Activated naive CD4-positive, alpha-beta T cell treated with anti-CD3 and anti-CD28 coated beads for 36 hours (primary cell): ENCODE results near the gene SMS. TPM values are rescaled to one million over a fixed set of nuclear protein-coding genes. Genes with fewer than 3 reads are reported as not detected.

Source experiments
- CTCF ChIA-PET: fragments of 350-600 bp; sonication (Branson Sonifier 250); formaldehyde crosslinking; loops from one replicate; lab custom pipeline; 2021; ENCODE audit warnings: antibody characterized with exemption; lab: Charles Lee
- DNase-seq: peaks from one replicate; pipeline ENCODE4 v3.0.0-alpha.2; 2020
- H3K27ac Mint-ChIP-seq: one replicate; pipeline ENCODE4 v1.8.0; 2021; ENCODE audit warnings: mild to moderate bottlenecking, mixed read lengths
- H3K27me3 Mint-ChIP-seq: one replicate; pipeline ENCODE4 v1.8.0; 2021; ENCODE audit warnings: low read depth, mixed read lengths
- H3K36me3 Mint-ChIP-seq: one replicate; pipeline ENCODE4 v1.8.0; 2021; ENCODE audit warnings: low read depth, mixed read lengths
- H3K4me1 Mint-ChIP-seq: one replicate; pipeline ENCODE4 v1.8.0; 2021; ENCODE audit warnings: low read depth, mixed read lengths
- H3K4me3 Mint-ChIP-seq: one replicate; pipeline ENCODE4 v1.8.0; 2021; ENCODE audit warnings: mild to moderate bottlenecking, moderate library complexity, mixed read lengths
- H3K9me3 Mint-ChIP-seq: one replicate; pipeline ENCODE4 v1.8.0; 2021; ENCODE audit warnings: mixed read lengths
- intact Hi-C: fragments of 100-400 bp; cut with micrococcal nuclease; formaldehyde crosslinking; loops from one replicate; pipeline ENCODE4 v1.15.1; 2023
- total RNA-seq, 2 experiments: library from RNA; stranded (reverse); gene quantifications; one replicate each; pipeline ENCODE4 v1.2.3, GENCODE V29; 2021

The SMS gene
- total RNA-seq, 2 experiments from 2014 or later, result 148 to 156 TPM

GRCh38 chrX:22032084-22032483 is 91.6 kb downstream of the SMS start, which contains the start of gene PHEX:
Gene PHEX, plus strand, starts transcription at chrX:22032325. Its CDS starts 681 bp downstream, at chrX:22033006.
- Mint-ChIP-seq H3K27ac (no peak within 1 kb of the TSS), H3K4me3 (no peak within 1 kb of the TSS), H3K9me3 (peaks cover 2% of the 10 kb centered on the region), H3K36me3 (no peaks in the 10 kb centered on the region), H3K27me3 (no peaks in the 10 kb centered on the region), H3K4me1 (peaks cover 17% of the 10 kb centered on the region)
- intact Hi-C loops, result no loop called here
- CTCF ChIA-PET, result no interaction called here
- DNase-seq, result no peak

GRCh38 chrX:22032506-22032905 is 92.0 kb downstream of the SMS start:
- no peak for DNase-seq
- CTCF ChIA-PET, result no interaction called here
- Mint-ChIP-seq H3K27ac (no peak overlapping the region), H3K27me3 (no peaks in the 10 kb centered on the region), H3K36me3 (no peaks in the 10 kb centered on the region), H3K4me1 (peaks cover 17% of the 10 kb centered on the region), H3K9me3 (peaks cover 1% of the 10 kb centered on the region), H3K4me3 (no peak overlapping the region)
- intact Hi-C loops, result no loop called here

- peaks cover 10% of the 10 kb centered on the region for H3K4me1 Mint-ChIP-seq
- no peaks in the 10 kb centered on the region for H3K9me3 Mint-ChIP-seq
- H3K4me3 Mint-ChIP-seq, result no peak overlapping the region
- no peak for DNase-seq
- no peak overlapping the region for H3K27ac Mint-ChIP-seq
- H3K36me3 Mint-ChIP-seq, result no peaks in the 10 kb centered on the region
- CTCF ChIA-PET, result no interaction called here
- H3K27me3 Mint-ChIP-seq, result no peaks in the 10 kb centered on the region
- intact Hi-C loops, result no loop called here
Measured at GRCh38 chrX:22033818-22034217, 93.3 kb downstream of the SMS start.

- no peak overlapping the region for H3K4me3 Mint-ChIP-seq
- no peaks in the 10 kb centered on the region for H3K36me3 Mint-ChIP-seq
- no peak for DNase-seq
- no peaks in the 10 kb centered on the region for H3K27me3 Mint-ChIP-seq
- no peaks in the 10 kb centered on the region for H3K9me3 Mint-ChIP-seq
- no peak overlapping the region for H3K27ac Mint-ChIP-seq
- H3K4me1 Mint-ChIP-seq, result peaks cover 12% of the 10 kb centered on the region
- intact Hi-C loops, result no loop called here
- CTCF ChIA-PET, result interaction anchor here (1.2 kb wide), 1 partner anchor 50 kb away, joined by 4 read pairs; no protein-coding TSS in a partner anchor
Measured at GRCh38 chrX:22035236-22035635, 94.7 kb downstream of the SMS start.

- no peak overlapping the region for H3K27ac Mint-ChIP-seq
- CTCF ChIA-PET, result interaction anchor here (0.6 to 0.8 kb wide), 3 partner anchors 10 to 1819 kb away, joined by 3 to 7 read pairs (median 4); no protein-coding TSS in a partner anchor
- peaks cover 13% of the 10 kb centered on the region for H3K4me1 Mint-ChIP-seq
- DNase-seq, result no peak
- intact Hi-C loops, result no loop called here
- no peaks in the 10 kb centered on the region for H3K36me3 Mint-ChIP-seq
- H3K4me3 Mint-ChIP-seq, result no peak overlapping the region
- no peaks in the 10 kb centered on the region for H3K9me3 Mint-ChIP-seq
- H3K27me3 Mint-ChIP-seq, result no peaks in the 10 kb centered on the region
Measured at GRCh38 chrX:22037225-22037624, 96.7 kb downstream of the SMS start.

GRCh38 chrX:22037911-22038537 is 97.5 kb downstream of the SMS start:
- no peaks in the 10 kb centered on the region for H3K36me3 Mint-ChIP-seq
- DNase-seq, result no peak
- no peaks in the 10 kb centered on the region for H3K9me3 Mint-ChIP-seq
- H3K4me3 Mint-ChIP-seq, result no peak overlapping the region
- no peak overlapping the region for H3K27ac Mint-ChIP-seq
- CTCF ChIA-PET, result interaction anchor here (0.7 kb wide), 1 partner anchor 1820 kb away, joined by 3 read pairs; no protein-coding TSS in a partner anchor
- H3K4me1 Mint-ChIP-seq, result peaks cover 10% of the 10 kb centered on the region
- no peaks in the 10 kb centered on the region for H3K27me3 Mint-ChIP-seq
- intact Hi-C loops, result no loop called here

GRCh38 chrX:22039541-22039940 is 99.0 kb downstream of the SMS start:
- H3K9me3 Mint-ChIP-seq, result no peaks in the 10 kb centered on the region
- no peak for DNase-seq
- no peaks in the 10 kb centered on the region for H3K27me3 Mint-ChIP-seq
- CTCF ChIA-PET, result interaction anchor here (0.6 kb wide), 1 partner anchor 86 kb away, joined by 3 read pairs; no protein-coding TSS in a partner anchor
- H3K27ac Mint-ChIP-seq, result no peak overlapping the region
- intact Hi-C loops, result no loop called here
- H3K36me3 Mint-ChIP-seq, result no peaks in the 10 kb centered on the region
- H3K4me3 Mint-ChIP-seq, result no peak overlapping the region
- H3K4me1 Mint-ChIP-seq, result peaks cover 10% of the 10 kb centered on the region

GRCh38 chrX:22040184-22040583 is 99.7 kb downstream of the SMS start:
- intact Hi-C loops, result no loop called here
- no peak overlapping the region for H3K27ac Mint-ChIP-seq
- no peak overlapping the region for H3K4me3 Mint-ChIP-seq
- CTCF ChIA-PET, result no interaction called here
- H3K9me3 Mint-ChIP-seq, result no peaks in the 10 kb centered on the region
- no peak for DNase-seq
- H3K4me1 Mint-ChIP-seq, result peaks cover 10% of the 10 kb centered on the region
- H3K27me3 Mint-ChIP-seq, result no peaks in the 10 kb centered on the region
- H3K36me3 Mint-ChIP-seq, result no peaks in the 10 kb centered on the region

- Mint-ChIP-seq H3K27me3 (no peaks in the 10 kb centered on the region), H3K4me3 (no peak overlapping the region), H3K36me3 (no peaks in the 10 kb centered on the region), H3K9me3 (no peaks in the 10 kb centered on the region), H3K27ac (no peak overlapping the region), H3K4me1 (peaks cover 10% of the 10 kb centered on the region)
- DNase-seq, result no peak
- CTCF ChIA-PET, result no interaction called here
- intact Hi-C loops, result no loop called here
Measured at GRCh38 chrX:22041907-22042530, 101.5 kb downstream of the SMS start.

- H3K9me3 Mint-ChIP-seq, result no peaks in the 10 kb centered on the region
- no peak overlapping the region for H3K27ac Mint-ChIP-seq
- no peak for DNase-seq
- intact Hi-C loops, result no loop called here
- peaks cover 4% of the 10 kb centered on the region for H3K4me1 Mint-ChIP-seq
- CTCF ChIA-PET, result no interaction called here
- H3K4me3 Mint-ChIP-seq, result no peak overlapping the region
- no peaks in the 10 kb centered on the region for H3K36me3 Mint-ChIP-seq
- H3K27me3 Mint-ChIP-seq, result no peaks in the 10 kb centered on the region
Measured at GRCh38 chrX:22043872-22044271, 103.4 kb downstream of the SMS start.

Other genes starting within 250 kb of the SMS start
- not detected for gene SMPX, start 182.6 kb upstream of the SMS start, total RNA-seq
- gene MBTPS2, start 101.1 kb upstream of the SMS start, total RNA-seq, result 1 to 10 TPM; 4.7 to 5.4 TPM
- 1 to 10 TPM in 1 of 2 experiments, under 1 TPM in 1; 0.79 to 1.3 TPM for gene YY2, start 84.7 kb upstream of the SMS start, total RNA-seq
- gene PHEX, start 91.6 kb downstream of the SMS start, total RNA-seq, result under 1 TPM; 0.31 to 0.64 TPM